ENCODE measurements around the gene MBNL1. TPM values are rescaled to one million over a fixed set of nuclear protein-coding genes. Genes with fewer than 3 reads are reported as not detected.

Gene MBNL1
- total and polyA plus RNA-seq, 2 of the 13 experiments (the other 11 are each of a cell fraction or from before 2014, with no cell fraction given), result 27.1 to 55.4 TPM

- TF ChIP-seq, protein P1, sequence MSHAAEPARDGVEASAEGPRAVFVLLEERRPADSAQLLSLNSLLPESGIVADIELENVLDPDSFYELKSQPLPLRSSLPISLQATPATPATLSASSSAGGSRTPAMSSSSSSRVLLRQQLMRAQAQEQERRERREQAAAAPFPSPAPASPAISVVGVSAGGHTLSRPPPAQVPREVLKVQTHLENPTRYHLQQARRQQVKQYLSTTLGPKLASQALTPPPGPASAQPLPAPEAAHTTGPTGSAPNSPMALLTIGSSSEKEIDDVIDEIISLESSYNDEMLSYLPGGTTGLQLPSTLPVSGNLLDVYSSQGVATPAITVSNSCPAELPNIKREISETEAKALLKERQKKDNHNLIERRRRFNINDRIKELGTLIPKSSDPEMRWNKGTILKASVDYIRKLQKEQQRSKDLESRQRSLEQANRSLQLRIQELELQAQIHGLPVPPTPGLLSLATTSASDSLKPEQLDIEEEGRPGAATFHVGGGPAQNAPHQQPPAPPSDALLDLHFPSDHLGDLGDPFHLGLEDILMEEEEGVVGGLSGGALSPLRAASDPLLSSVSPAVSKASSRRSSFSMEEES (CRISPR knock-in tag; IDR thresholded peaks at IDR 0.05), result peak; percentile 57; the same call in 1 of the 2 replicates
- TF ChIP-seq ZMYM4 (CRISPR knock-in tag; IDR thresholded peaks at IDR 0.05) (peak; percentile 83), SMAD1 (CRISPR knock-in tag; IDR thresholded peaks at IDR 0.05; ENCODE audit: borderline replicate concordance, low read depth) (no peak), SOX13 (IDR thresholded peaks at IDR 0.05) (no peak), SOX13 (CRISPR knock-in tag; conservative IDR thresholded peaks at IDR 0.05 in 1 of 2, IDR thresholded peaks at IDR 0.05 in 1 of 2) (peak in 1 of 2 experiments; percentile 47; a peak in 2 of 4 replicates), ARNTL (CRISPR knock-in tag; IDR thresholded peaks at IDR 0.05) (peak; percentile 93), TARDBP (CRISPR knock-in tag; IDR thresholded peaks at IDR 0.05) (peak; percentile 30; the same call in 1 of the 2 replicates), ZKSCAN8 (CRISPR knock-in tag; IDR thresholded peaks at IDR 0.05; ENCODE audit: borderline replicate concordance) (peak; percentile 78; the same call in 1 of the 2 replicates), CCDC6 (CRISPR knock-in tag; IDR thresholded peaks at IDR 0.05) (peak; percentile 73), KAT8 (CRISPR knock-in tag; IDR thresholded peaks at IDR 0.05) (peak; percentile 64), ZSCAN31 (CRISPR knock-in tag; IDR thresholded peaks at IDR 0.05; ENCODE audit: low read depth) (peak; percentile 15; the same call in 1 of the 2 replicates), ZNF274 (CRISPR knock-in tag; IDR thresholded peaks at IDR 0.05) (no peak), MIER3 (CRISPR knock-in tag; IDR thresholded peaks at IDR 0.05; ENCODE audit: borderline replicate concordance) (peak; percentile 32; the same call in 1 of the 2 replicates), ZFP62 (CRISPR knock-in tag; IDR thresholded peaks at IDR 0.05) (no peak), ZNF891 (CRISPR knock-in tag; IDR thresholded peaks at IDR 0.05) (no peak), POLR2A (IDR thresholded peaks at IDR 0.05; ENCODE audit: insufficient read depth in 1 of 2, low read depth in 2 of 2, low read length in 2 of 2) (peak; percentile 23 to 89; a peak in 2 of 4 replicates), EEA1 (CRISPR knock-in tag; IDR thresholded peaks at IDR 0.05; ENCODE audit: borderline replicate concordance) (no peak), ZNF614 (CRISPR knock-in tag; IDR thresholded peaks at IDR 0.05; ENCODE audit: borderline replicate concordance) (peak; percentile 53; the same call in 1 of the 2 replicates), ZNF34 (CRISPR knock-in tag; IDR thresholded peaks at IDR 0.05; ENCODE audit: borderline replicate concordance) (no peak), ZSCAN22 (CRISPR knock-in tag; IDR thresholded peaks at IDR 0.05) (no peak)
- TF ChIP-seq, protein P2, sequence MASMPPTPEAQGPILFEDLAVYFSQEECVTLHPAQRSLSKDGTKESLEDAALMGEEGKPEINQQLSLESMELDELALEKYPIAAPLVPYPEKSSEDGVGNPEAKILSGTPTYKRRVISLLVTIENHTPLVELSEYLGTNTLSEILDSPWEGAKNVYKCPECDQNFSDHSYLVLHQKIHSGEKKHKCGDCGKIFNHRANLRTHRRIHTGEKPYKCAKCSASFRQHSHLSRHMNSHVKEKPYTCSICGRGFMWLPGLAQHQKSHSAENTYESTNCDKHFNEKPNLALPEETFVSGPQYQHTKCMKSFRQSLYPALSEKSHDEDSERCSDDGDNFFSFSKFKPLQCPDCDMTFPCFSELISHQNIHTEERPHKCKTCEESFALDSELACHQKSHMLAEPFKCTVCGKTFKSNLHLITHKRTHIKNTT (CRISPR knock-in tag; IDR thresholded peaks at IDR 0.05), result no peak
- TF ChIP-seq, protein P3, sequence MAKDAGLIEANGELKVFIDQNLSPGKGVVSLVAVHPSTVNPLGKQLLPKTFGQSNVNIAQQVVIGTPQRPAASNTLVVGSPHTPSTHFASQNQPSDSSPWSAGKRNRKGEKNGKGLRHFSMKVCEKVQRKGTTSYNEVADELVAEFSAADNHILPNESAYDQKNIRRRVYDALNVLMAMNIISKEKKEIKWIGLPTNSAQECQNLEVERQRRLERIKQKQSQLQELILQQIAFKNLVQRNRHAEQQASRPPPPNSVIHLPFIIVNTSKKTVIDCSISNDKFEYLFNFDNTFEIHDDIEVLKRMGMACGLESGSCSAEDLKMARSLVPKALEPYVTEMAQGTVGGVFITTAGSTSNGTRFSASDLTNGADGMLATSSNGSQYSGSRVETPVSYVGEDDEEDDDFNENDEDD (CRISPR knock-in tag; IDR thresholded peaks at IDR 0.05; ENCODE audit: borderline replicate concordance), result peak; percentile 19; the same call in 1 of the 2 replicates
- TF ChIP-seq, protein P4, sequence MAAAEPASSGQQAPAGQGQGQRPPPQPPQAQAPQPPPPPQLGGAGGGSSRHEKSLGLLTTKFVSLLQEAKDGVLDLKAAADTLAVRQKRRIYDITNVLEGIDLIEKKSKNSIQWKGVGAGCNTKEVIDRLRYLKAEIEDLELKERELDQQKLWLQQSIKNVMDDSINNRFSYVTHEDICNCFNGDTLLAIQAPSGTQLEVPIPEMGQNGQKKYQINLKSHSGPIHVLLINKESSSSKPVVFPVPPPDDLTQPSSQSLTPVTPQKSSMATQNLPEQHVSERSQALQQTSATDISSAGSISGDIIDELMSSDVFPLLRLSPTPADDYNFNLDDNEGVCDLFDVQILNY (CRISPR knock-in tag; conservative IDR thresholded peaks at IDR 0.05), result no peak
- TF ChIP-seq, protein P5, sequence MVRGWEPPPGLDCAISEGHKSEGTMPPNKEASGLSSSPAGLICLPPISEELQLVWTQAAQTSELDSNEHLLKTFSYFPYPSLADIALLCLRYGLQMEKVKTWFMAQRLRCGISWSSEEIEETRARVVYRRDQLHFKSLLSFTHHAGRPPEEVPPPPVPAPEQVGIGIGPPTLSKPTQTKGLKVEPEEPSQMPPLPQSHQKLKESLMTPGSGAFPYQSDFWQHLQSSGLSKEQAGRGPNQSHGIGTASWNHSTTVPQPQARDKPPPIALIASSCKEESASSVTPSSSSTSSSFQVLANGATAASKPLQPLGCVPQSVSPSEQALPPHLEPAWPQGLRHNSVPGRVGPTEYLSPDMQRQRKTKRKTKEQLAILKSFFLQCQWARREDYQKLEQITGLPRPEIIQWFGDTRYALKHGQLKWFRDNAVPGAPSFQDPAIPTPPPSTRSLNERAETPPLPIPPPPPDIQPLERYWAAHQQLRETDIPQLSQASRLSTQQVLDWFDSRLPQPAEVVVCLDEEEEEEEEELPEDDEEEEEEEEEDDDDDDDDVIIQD (CRISPR knock-in tag; IDR thresholded peaks at IDR 0.05; ENCODE audit: low read depth), result peak; percentile 6; the same call in 1 of the 2 replicates
Measured at GRCh38 chr3:152298393-152299248, 29.9 kb downstream of the MBNL1 start (continued).
